Measurements from ENCODE around the gene TNFSF9.
A peak's percentile ranks its signal among the peaks of the same experiment; 100 is the strongest.

The TNFSF9 gene

DNA sequence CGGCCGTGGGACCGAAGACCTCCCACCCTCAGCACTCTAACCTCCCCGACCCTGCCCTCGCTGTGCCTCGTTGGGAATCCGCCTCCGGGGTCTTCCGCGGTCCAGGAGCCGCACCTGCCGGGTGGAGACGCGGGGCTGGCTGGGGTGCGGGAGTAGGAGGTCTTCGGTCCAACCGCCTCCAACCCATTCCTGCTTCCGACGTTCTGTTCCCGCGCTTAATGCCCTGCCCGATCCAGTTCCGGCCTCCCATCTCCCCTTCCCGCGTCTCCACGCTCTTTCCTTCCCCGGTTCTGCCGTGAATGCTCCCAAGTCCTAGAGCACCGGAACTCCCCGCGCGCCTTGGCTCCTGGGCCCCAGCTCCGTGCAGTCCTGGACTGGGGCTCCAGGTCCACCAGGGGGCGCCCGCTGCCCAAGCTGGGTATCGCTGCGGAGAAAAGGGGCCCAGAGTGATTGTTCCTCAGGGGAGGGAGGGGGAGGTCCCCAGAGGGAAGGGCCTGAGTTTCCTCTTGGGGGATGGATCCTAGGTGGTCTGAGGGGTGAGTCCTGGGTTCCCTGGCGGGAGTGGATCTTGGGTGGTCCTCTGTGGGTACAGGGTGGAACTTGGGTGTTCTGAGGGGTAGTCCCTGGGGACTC lies 14.1 kb upstream of the TNFSF9 start:
- H3K36me3 ChIP-seq (replicated peaks; ENCODE audit: low read depth, low read length): no peaks in the 10 kb centered on the region
- no peak for TF ChIP-seq EZH2phosphoT487 (IDR thresholded peaks at IDR 0.05; ENCODE audit: low read depth)
- TF ChIP-seq, protein P1, sequence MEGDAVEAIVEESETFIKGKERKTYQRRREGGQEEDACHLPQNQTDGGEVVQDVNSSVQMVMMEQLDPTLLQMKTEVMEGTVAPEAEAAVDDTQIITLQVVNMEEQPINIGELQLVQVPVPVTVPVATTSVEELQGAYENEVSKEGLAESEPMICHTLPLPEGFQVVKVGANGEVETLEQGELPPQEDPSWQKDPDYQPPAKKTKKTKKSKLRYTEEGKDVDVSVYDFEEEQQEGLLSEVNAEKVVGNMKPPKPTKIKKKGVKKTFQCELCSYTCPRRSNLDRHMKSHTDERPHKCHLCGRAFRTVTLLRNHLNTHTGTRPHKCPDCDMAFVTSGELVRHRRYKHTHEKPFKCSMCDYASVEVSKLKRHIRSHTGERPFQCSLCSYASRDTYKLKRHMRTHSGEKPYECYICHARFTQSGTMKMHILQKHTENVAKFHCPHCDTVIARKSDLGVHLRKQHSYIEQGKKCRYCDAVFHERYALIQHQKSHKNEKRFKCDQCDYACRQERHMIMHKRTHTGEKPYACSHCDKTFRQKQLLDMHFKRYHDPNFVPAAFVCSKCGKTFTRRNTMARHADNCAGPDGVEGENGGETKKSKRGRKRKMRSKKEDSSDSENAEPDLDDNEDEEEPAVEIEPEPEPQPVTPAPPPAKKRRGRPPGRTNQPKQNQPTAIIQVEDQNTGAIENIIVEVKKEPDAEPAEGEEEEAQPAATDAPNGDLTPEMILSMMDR (IDR thresholded peaks at IDR 0.05; ENCODE audit: low read depth, low read length): peak; percentile 99
- no peaks in the 10 kb centered on the region for H3K27me3 ChIP-seq (ENCODE audit: low read depth, low read length)
- no peaks in the 10 kb centered on the region for H4K20me1 ChIP-seq (ENCODE audit: insufficient read depth, low read length)
- no peaks in the 10 kb centered on the region for H3K79me2 ChIP-seq (ENCODE audit: low read length)
- H3K4me3 ChIP-seq (ENCODE audit: low read length): peak overlapping the region; percentile 80
- H3K4me2 ChIP-seq (ENCODE audit: low read length): peak overlapping the region; percentile 65
- H3K9ac ChIP-seq (ENCODE audit: low read length): peak overlapping the region; percentile 77
- H3K27ac ChIP-seq (ENCODE audit: low read length): peak overlapping the region; percentile 80
- H2AFZ ChIP-seq (ENCODE audit: low read depth, low read length): peak overlapping the region; percentile 55; the same call in 1 of the 2 replicates
- no peaks in the 10 kb centered on the region for H3K9me3 ChIP-seq (ENCODE audit: insufficient read depth, low read length)
- H3K4me1 ChIP-seq (ENCODE audit: low read length): peaks cover 41% of the 10 kb centered on the region

DNA sequence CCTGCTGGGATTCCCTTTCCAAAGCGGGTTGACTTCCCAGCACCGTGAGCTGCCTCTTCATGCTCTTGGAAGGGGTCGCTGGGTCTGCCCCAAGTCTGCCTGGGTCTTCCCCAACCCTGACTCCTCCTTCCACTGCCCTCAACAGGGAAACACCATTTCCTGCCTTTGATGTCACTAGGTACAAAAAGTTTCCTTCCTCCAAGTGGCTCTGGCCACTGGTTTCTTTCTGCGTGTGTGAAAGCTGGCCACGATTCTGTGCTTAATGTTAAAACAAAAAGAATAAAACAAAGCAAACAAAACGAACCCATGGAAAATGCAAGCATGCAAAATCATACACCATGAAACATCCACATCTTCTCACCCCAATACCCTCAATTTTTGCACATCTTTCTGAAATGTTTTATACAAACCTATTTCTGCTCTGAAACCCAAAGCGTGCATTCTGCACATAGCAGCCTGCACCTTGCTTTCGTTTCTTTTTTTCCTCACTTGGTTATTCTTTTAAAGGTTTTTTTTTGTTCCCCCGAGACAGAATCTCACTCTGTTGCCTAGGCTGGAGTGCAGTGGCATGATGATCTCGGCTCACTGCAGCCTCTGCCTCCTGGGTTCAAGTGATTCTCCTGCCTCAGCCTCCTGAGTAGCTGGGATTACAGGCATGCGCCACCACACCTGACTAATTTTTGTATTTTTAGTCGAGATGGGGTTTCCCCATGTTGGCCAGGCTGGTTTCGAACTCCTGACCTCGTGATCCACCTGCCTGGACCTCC lies 12.5 kb upstream of the TNFSF9 start:
- Histone ChIP-seq H3K4me3 (ENCODE audit: low read length) (peak overlapping the region; percentile 80), H3K9ac (ENCODE audit: low read length) (peak overlapping the region; percentile 77), H3K27ac (ENCODE audit: low read length) (peak overlapping the region; percentile 80)

DNA sequence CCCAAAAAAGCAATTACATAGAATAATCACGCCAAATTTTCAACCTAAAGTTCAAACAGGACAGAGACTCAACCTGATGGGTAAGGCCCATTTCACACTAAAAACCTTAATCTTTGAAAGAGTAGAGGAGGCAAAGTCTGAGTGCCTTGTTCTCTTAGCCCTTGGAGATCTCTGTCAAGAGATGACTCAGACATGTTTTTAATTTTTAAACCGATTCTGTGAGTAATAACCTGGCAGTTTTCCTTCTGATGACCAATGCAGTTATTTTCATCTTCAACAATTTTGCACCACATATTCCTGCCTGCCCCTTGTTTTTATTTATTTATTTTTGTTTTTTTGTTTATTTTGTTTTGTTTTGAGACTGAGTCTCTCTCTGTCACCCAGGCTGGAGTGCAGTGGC lies 11.5 kb upstream of the TNFSF9 start:
- peak overlapping the region; percentile 65 for H3K4me2 ChIP-seq (ENCODE audit: low read length)
- H3K4me3 ChIP-seq (ENCODE audit: low read length): peak overlapping the region; percentile 8; the same call in 1 of the 2 replicates
- H4K20me1 ChIP-seq (ENCODE audit: insufficient read depth, low read length): no peaks in the 10 kb centered on the region
- H3K27ac ChIP-seq (ENCODE audit: low read length): peak overlapping the region; percentile 80
- no peaks in the 10 kb centered on the region for H3K27me3 ChIP-seq (ENCODE audit: low read depth, low read length)
- peak overlapping the region; percentile 29; the same call in 1 of the 2 replicates for H3K9ac ChIP-seq (ENCODE audit: low read length)
- H3K79me2 ChIP-seq (ENCODE audit: low read length): no peaks in the 10 kb centered on the region
- no peak overlapping the region for H2AFZ ChIP-seq (ENCODE audit: low read depth, low read length)
- no peaks in the 10 kb centered on the region for H3K9me3 ChIP-seq (ENCODE audit: insufficient read depth, low read length)
- peaks cover 52% of the 10 kb centered on the region for H3K4me1 ChIP-seq (ENCODE audit: low read length)
- TF ChIP-seq EZH2phosphoT487 (IDR thresholded peaks at IDR 0.05; ENCODE audit: low read depth): no peak
- TF ChIP-seq, protein P1 (IDR thresholded peaks at IDR 0.05; ENCODE audit: low read depth, low read length): no peak
- no peaks in the 10 kb centered on the region for H3K36me3 ChIP-seq (replicated peaks; ENCODE audit: low read depth, low read length)

More for the DNA sequence above, 12.5 kb upstream of the TNFSF9 start:
- no peaks in the 10 kb centered on the region for H3K36me3 ChIP-seq (replicated peaks; ENCODE audit: low read depth, low read length)
- H2AFZ ChIP-seq (ENCODE audit: low read depth, low read length): no peak overlapping the region
- TF ChIP-seq, protein P1 (IDR thresholded peaks at IDR 0.05; ENCODE audit: low read depth, low read length): no peak
- no peak for TF ChIP-seq EZH2phosphoT487 (IDR thresholded peaks at IDR 0.05; ENCODE audit: low read depth)
- H3K4me2 ChIP-seq (ENCODE audit: low read length): peak overlapping the region; percentile 65
- H4K20me1 ChIP-seq (ENCODE audit: insufficient read depth, low read length): no peaks in the 10 kb centered on the region
- H3K79me2 ChIP-seq (ENCODE audit: low read length): no peaks in the 10 kb centered on the region
- no peaks in the 10 kb centered on the region for H3K9me3 ChIP-seq (ENCODE audit: insufficient read depth, low read length)
- H3K27me3 ChIP-seq (ENCODE audit: low read depth, low read length): no peaks in the 10 kb centered on the region
- peaks cover 52% of the 10 kb centered on the region for H3K4me1 ChIP-seq (ENCODE audit: low read length)
